ENCODE measurements around the gene BCL2A1.
"Not testable (repeated sequence)": the region's sequence is repeated elsewhere in the genome, so short reads cannot be mapped to it uniquely, and the experiment has no call there.

The BCL2A1 gene

DNA sequence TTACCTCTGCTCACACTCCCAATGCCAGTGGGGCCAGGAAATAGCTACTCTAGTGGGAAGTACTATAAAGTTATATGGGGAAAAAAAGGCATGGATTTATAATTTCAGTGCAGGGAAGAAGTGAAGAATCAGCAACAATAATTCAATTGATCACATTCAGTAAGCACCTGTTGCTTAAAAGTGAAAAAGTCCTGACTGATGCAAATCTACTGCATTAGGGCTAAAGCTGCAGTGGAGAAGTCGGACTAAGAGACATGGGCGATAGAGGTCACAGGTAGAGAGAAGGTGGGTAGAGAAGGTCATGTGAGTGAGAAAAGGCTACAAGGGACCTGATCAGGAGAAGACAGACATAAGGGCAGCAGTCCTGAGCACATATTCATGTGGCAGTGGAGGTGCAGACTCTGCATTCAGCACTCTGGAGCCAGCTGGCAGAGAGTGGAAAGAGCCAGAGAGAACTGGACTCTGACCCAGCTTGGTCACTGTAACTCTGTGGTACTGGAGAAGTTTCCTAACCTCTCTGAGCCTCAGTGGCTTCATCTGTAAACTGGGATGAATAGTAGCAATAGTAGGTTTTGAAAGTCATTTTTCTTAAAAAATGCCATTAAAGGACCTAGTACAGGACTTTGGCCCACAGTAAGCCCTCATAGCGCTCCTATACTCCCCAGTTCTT lies 17.6 kb upstream of the BCL2A1 start:
- DNase-seq, result no peak

DNA sequence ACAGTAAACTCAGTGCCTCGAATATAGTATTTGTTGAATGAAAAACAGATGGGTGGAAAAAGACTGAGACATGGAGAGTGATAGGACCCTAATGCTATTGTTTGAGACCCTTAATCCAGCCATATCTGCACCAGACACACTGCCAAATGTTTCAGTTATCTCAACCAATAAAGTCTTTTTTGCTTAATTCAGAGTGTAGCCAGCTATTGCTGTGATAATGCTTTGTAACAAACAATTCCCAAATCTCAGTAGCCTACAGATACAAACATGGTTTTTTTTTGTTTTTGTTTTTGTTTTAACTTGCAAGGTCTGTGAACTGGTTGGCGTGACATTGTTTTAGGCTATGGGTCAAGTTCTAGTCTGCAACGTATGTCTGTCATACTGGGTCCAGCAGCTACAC lies 17.0 kb upstream of the BCL2A1 start:
- no peak for DNase-seq

DNA sequence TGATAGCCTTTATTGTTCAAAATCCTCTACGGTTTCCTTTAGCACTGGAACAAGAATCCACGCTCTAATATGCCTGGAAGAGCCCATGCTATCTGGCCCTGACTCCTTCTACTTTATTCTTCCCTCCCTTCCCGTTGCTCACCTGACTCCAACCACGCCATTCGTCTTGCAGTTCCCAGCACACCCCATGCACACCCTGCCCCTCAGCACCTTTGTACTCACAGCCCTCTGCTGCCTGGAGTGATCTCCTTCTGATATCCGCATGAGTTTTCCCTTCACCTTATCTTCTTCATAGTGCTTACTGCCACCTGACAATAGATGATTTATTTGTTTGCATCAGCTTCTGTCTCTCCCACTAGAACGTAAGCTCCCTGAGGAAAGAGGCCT lies 16.6 kb upstream of the BCL2A1 start:
- no peak for DNase-seq

DNA sequence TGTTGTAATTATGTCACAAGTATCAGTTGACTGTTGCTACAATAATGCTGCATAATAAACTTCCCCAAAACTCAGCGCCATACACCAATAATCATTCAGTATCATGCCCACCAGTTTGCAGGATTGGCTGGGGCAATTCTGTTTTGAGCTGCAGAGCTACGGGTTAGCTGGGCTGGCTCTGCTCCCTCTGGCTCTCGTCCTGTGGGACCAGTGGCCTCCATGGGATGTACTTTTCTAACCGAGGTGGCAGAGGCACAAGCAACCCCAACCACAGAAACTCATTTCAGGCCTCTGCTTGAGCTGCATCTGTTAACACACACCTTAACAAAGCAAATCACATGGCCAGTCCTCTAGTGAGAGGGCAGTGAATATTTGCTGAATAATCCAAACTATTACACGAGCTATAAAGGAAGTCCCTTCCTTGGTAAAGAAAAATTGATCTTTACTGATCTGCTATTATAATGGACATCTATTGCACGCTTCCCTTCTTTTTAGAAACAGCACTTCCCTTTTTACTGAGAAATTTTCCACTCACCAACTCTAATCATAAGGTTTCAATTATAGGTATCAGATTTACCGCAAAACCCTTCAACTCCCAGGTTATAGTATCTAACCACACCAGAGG lies 10.9 kb upstream of the BCL2A1 start:
- DNase-seq, result no peak

DNA sequence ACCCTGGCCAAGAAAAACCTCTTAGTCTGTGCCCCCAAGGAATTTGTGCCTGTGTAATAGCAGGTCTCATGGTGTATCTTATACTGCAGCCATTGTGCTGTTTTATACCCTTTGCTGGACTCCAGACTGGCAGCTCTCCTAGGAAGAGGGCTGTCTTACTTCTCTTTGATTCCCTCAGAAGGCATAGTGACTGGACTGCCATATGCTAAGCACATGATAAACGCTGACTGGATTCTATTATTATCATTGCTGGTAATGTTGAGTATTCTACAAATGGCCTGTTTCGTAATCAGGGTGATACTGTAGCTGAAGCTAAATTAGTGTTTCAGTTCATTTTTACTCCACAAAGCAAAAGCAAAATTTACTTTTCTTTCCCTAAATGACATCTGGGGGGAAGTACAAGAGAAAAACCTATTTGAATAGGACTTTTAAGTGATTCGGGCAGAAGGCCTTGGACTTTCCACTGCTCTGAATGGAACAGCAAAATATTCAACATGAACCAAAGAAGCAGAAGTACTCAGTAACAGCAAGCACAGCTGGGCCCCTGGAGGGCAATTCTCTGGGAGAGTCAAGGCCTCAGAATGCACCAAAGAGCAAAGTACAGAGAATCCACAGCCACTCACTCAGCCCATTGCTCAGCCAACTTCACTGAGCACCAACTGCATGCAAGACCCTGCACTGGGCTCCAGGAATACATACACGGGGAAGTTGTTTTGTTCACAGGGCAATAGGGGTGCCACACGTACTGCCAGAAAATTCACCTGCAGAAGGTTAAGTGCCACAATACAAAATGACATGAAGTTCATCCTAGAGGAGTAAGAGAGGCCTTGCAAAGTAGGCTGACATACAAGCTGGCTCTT lies 7.9 kb upstream of the BCL2A1 start:
- DNase-seq, result no peak

DNA sequence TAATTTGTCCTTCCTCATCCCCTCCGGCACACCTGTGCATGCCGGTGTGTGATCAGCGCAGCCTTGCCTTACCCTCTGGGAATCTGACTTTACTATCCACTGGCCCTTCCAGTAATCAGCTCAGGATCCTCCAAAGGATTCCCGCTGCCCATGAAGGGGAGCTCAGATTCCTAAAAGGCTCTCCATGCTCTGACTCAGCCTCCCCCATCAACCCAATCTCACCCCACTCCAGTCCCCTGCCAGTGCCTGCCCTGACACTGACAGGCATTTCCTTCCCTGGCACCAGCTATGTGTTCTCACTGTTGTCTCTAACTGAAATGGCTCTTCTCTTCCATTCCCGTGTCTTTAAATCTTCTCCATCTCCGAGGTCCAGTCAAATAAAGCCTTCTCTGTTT lies 7.3 kb upstream of the BCL2A1 start:
- DNase-seq, result no peak

DNA sequence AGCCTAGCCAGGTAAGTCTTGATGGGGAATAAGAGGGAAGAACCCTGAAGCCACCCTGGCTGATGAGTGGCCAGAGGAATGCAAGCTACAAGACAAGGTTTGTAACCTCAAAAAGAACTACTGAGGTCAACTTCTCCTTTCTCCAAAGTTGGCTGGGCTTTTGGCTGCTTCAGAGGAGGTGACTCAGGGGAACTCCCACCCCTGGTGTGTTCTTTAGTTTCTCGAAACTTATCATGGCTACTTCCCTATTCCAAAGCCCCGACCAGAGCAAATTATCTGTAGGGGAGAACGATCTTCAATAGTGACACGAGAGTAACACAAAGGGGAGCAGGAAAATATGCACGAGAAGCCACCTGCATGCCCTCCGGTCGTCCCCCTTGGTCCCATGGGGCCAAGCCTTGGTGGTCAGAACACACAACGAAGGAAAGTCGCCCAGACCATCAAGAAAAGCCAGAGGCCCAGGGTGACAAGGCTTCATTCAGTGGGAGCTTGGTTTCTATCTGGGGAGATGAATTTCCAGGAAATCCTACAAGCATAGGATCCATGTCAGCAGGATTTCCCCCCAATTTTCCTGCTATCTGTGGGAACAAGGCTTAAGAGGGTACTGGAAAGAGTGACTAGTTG lies 6.5 kb upstream of the BCL2A1 start:
- no peak for DNase-seq

DNA sequence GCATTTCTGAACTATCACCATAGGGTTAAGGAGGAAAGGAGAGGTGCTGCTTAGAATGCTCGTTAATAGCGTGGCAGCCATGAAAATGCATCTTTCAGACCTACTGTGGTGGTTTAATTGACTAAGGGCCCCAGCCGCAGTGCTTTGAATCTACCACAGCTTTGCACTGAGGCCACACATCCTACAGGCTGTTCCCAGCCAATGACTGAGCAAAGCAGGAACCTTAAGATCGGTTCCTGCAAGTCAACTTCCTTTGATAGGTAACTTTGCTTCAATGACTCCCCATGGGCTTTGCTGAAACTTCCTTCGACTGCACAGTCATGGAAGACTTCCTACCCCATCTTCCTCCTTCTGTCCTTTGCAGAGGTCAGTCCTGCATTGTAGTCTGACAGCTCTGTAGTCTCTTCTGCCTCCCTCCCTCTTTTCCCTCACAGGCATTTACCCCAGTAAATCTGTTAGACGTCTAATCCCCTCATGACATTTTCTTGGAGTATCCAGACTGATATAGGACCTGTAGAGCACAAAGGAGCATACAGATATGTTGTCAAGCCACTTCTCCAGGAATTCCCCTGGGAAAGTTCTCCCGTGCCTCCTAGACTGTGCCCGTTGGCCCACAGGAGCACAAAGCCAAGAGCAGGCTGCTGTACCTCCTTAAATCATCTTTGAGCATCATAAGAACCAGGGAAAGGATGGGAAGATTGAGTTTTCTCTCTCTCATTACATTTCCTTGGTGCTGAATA lies 2.6 kb upstream of the BCL2A1 start:
- no peak for DNase-seq

DNA sequence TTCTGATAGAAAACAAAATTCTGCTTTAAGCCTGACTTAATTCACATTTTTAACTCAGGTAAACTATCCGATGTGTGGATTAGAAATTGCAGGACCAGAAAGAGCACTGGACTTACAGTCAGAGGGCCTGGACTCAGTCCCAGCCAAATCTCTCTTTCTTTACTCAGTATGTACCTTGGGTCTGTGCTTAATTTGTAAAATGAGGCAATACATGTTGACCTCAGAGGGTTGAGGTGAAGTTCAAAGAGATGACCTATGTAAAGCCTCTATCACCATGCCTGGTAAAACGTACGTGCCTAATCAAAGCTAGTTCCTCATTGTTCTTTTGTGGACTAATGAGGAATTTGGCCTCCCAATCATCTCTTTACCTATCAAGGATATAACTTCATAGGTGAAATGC lies 1.9 kb upstream of the BCL2A1 start:
- no peak for DNase-seq

DNA sequence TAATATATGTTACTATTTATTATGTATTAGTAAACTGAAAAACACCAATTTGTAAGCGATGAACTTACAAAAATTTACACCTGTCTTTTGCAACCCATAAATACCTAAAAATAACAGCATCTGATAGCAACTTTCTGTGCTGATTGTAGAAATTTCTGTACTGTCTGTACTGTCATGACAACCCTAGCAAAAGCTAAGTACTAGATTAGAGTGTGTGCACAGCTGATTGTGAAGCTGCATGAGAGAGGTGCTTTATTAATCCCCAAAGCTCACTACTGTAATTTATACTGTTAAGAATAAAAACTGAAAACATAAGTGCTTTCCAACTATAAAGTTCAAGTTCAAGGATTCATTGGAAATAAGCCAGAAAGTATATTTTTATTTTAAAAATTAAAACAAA lies 815 bp downstream of the BCL2A1 start:
- DNase-seq, result no peak

DNA sequence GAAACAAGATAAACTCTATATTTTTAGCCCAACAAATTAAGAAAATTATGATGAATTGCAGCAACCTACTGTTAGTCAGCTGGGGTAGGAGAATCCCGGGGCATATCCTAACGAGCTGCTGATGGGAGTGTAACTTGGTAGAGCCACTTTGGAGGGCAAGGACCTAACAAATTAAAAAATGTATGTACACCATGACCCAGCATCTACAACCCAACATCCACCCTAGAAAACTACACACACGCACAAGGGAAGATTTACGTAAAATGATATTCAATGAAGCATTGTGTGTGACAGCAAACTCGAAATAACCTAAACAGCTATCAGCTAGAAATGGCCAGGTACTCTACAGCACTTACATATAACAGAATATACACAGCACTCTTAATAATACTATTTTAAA lies 1.9 kb downstream of the BCL2A1 start:
- no peak for DNase-seq

DNA sequence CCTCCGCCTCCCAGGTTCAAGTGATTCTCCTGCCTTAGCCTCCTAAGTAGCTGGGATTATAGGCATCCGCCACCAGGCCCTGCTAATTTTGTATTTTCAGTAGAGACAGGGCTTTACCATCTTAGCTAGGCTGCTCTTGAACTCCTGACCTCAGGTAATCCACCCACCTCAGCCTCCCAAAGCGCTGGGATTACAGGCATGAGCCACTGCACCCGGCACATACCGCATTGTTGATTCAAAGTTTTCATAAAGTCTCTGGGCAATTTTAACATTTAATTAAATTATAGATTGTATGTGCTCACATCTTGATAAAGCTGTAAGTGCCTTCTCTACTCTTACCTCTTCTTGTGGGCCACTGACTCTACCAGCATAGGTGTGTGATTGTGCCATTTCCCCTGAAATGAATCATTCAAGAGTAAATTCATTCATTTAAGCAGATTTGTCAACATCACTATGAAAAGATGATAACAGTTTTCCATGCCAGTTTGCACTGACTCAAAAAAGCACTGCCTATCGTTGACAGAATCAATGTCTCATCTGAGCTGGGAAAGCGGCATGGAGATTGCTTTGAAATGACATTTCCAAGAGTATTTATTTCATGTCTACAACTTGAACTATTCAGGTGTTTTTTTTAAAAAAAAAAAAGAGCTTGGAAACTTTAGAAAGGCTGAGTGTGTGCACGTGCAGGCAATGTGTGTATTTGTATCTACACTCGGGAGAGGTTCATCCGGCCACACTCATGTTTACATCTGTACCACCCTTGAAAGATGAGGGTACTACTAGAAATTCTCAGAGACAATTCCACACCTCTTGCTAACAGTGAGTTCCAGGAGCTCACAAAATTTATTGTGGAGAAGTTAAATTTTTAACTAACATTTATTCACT lies 3.5 kb downstream of the BCL2A1 start:
- no peak for DNase-seq

DNA sequence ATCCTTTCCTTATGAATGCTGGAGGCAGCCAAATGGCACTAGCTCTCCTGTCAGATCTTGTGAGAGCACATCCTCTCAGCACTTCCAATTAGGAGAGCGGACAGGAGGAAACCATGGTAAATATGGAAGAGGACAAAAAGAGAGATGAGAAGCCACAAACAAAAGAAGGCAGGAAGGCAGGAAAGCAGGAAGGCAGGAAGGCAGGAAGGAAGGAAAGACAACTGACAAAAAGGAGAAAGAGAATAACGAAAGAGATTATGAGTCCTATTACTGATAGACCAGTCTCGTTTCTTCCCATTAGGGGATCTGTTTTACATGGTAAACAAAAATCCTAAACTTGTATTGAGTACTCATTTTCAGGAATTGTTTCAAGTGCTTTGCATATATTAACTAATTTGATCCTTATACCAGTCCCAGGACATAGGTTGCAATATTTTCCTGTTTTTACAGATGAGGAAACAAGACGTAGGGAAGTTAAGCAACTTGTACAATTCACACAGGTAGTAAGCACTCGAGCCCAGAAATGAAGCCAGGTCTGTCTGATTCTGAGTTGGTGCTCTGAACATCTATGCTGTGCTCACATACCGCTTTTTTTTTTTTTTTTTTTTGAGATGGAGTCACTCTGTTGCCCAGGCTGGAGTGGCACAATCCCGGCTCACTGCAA lies 4.2 kb downstream of the BCL2A1 start:
- DNase-seq, result no peak

DNA sequence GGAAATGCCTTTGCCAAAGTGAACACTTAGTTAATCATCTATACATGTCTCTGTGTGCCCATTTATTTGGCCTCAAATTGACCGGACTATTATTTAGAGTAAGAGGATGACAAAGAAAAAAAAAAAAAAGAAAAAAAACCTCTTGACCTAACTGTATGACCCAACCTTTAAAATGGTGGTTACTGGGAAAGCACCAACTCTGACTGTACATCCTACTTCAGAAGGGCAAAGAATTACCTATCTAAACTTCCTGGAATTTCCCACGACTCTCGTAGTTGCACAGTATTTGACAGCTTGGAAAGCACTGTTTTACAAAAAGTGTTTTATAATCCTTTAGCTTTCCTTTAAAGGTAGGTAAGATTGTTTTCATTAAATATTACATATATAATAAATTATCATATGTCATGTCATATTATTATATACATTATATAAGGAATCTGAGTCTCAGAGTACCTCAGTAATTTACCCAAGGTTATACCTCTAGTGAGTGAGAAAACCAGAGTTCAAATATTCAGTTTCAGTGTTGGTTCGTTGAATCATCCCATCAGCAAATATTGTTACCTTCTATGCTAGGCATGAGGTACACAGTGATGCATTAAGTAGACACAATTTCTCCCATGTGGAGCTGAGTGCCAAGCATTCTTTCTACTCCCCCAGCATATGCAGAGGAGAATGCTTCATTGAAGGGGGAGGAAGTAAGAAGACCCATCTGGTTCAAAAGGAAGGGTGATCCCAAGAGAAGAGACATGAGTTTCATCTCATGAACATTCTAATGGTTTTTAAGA lies 5.0 kb downstream of the BCL2A1 start:
- DNase-seq, result no peak

DNA sequence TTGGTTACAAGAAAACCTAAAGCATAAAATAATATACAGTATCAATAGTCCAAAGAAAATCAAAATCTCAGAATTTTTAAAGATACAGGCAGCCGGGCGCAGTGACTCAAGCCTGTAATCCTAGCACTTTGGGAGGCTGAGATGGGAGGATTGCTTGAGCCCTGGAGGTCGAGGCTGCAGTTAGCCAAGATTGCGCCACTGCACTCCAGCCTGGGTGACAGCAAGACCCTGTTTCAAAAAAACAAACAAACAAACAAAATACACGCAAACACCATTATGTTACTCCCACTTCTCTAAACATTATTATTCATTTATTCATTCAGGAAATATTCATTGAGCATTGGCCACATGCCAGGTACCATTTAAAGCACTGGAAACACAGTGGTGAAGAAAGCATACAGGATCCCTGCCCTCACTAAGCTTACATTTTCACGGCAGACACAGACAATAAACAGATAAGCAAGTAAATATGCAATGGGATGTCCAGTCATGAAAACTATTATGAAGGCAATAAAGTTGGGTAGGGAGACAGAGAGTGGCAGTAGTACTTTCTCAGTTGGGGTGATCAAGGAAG lies 6.7 kb downstream of the BCL2A1 start:
- DNase-seq, result no peak

DNA sequence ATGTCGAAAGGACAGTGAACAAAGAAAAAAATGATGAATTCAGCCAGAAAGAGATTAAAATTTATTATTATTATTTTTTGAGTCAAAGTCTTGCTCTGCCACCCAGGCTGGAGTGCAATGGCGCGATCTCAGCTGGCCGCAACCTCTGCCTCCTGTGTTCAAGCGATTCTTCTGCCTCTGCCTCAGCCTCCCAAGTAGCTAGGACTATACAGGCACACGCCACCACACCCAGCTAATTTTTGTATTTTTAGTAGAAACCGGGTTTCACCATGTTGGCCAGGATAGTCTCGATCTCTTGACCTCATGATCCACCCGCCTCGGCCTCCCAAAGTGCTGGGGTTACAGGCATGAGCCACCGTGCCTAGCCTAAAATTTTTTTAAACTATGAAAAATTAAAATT lies 8.1 kb downstream of the BCL2A1 start:
- not testable (repeated sequence) for DNase-seq

DNA sequence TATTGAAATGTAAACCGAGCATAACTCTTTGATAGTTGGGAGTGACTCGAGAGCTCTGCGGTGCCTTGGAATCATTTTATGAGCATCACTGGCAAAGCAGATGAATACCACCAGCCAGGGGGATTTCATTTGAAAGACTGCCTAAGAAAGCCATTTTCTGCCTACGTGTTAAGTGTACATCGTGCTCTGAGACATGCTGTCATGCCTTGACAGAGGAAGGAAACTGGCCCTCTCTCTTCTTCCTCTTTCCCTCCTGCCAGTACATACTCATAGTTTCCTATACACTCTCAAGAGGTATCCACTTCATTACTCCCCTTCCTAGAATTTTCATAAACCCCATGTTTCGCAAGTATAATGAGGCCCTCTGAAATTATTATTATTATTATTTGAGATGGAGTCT lies 8.8 kb downstream of the BCL2A1 start:
- DNase-seq, result no peak

DNA sequence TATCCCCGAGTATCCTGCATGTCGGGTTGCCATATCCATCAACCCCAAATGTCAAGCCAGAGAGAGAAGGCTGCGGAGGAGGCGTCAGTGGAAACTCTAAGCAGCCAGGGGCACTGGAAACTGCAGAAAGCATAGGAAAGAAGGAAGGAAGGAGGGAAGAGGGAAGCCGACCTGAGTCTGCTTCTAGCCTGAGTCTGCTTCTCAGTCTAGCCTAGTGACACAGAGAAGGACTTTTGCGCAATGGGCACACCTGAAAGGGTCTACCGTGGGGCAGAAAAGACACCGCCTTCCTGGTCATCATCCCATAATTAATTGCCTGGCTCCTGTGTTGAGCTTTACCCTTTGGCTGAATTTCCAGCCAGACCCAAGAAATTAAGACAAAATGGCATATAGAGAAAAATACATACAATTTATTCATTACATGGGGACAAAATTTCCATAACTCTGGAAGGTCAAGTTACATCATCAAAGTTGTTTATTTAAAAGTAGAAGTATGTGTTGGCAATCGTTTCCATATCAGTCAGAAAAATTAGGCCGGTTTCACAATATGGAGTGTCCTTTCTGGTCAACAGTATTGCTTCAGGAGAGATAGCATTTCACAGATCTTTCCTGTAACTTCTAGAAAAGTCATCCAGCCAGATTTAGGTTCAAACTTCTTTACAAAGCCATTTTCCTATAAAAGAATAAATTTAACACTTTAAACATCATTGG lies 10.3 kb downstream of the BCL2A1 start:
- no peak for DNase-seq

DNA sequence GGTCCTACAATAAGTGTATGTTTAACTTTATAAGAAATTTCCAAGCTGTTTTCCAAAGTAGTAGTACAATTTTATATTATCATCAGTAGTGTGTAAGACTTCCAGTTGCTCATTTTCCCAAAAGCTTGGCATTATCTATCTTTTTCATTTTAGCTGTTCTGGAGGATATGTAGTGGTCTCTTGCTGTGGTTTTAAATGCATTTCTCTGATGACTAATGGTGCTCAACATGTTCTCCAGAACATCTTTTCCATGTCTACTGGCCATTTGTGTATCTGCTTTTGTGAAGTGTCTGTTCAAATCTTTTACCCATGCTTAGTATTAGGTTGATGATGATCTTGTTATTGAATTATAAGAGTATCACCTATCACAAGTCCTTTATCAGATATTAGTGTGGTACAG lies 13.3 kb downstream of the BCL2A1 start:
- DNase-seq, result no peak

Measured in NCI-H524 treated with DMSO at 0.1 percent for 48 hours (cell line).